HepG2 (cell line): ENCODE measurements around the gene STAT1. TPM values are rescaled to one million over a fixed set of nuclear protein-coding genes. Genes with fewer than 3 reads are reported as not detected.

Experiments used
- ATAD3A ChIP-seq: sonication (generic); formaldehyde crosslinking; IDR thresholded peaks from 2 replicates; pipeline ENCODE4 v1.4.0; 2020; ENCODE audit warnings: missing genetic modification reagents
- DRAP1 ChIP-seq: IDR thresholded peaks from 2 replicates; pipeline ENCODE4 v1.6.1; 2016; ENCODE audit warnings: missing genetic modification reagents, missing compliant biosample characterization
- EZH2 ChIP-seq: conservative IDR thresholded peaks from 2 replicates; pipeline ENCODE4 v1.6.1; 2012; ENCODE audit warnings: mild to moderate bottlenecking, low read depth, low read length, moderate library complexity
- GFI1 ChIP-seq: sonication (generic); formaldehyde crosslinking; IDR thresholded peaks from 2 replicates; pipeline ENCODE4 v1.5.0; 2020; ENCODE audit warnings: missing genetic modification reagents, mild to moderate bottlenecking, borderline replicate concordance
- IRF9 ChIP-seq: sonication (generic); formaldehyde crosslinking; IDR thresholded peaks from 2 replicates; pipeline ENCODE4 v1.8.0; 2022; ENCODE audit warnings: missing genetic modification reagents, mild to moderate bottlenecking, borderline replicate concordance
- LRRFIP1 ChIP-seq: sonication (generic); formaldehyde crosslinking; conservative IDR thresholded peaks from 2 replicates; pipeline ENCODE4 v1.4.0; 2020; ENCODE audit warnings: missing genetic modification reagents
- MAZ ChIP-seq, 2 experiments: sonication (generic) in 1 of 2; formaldehyde crosslinking in 1 of 2; IDR thresholded peaks; 2 replicates each; pipeline versions ENCODE4 v1.5.0 to v1.6.1; 2012 to 2020; ENCODE audit warnings: low read depth in 2 of 2, mild to moderate bottlenecking in 2 of 2, borderline replicate concordance in 1 of 2, improper control_type of control experiment in 1 of 2, low read length in 1 of 2, missing genetic modification reagents in 1 of 2, moderate library complexity in 1 of 2
- MEIS2 ChIP-seq: sonication (generic); formaldehyde crosslinking; IDR thresholded peaks from 2 replicates; pipeline ENCODE4 v1.9.0; 2021; ENCODE audit warnings: mild to moderate bottlenecking, missing genetic modification reagents
- MTERF4 ChIP-seq: sonication (generic); formaldehyde crosslinking; IDR thresholded peaks from 2 replicates; pipeline ENCODE4 v1.8.0; 2023; ENCODE audit warnings: mild to moderate bottlenecking, missing genetic modification reagents
- NFRKB ChIP-seq: fragments of 450-650 bp; IDR thresholded peaks from 2 replicates; pipeline ENCODE4 v1.6.1; 2017
- PTBP1 ChIP-seq: fragments of 200-400 bp; formaldehyde crosslinking; IDR thresholded peaks from 2 replicates; pipeline ENCODE4 v1.6.1; 2018; ENCODE audit warnings: low read length, low read depth; ENCODE audit not compliant: poor library complexity, severe bottlenecking
- RAD21 ChIP-seq: fragments of 450-650 bp; formaldehyde crosslinking; IDR thresholded peaks from 2 replicates; pipeline ENCODE4 v1.5.0; 2020; ENCODE audit warnings: mild to moderate bottlenecking
- RCOR2 ChIP-seq: IDR thresholded peaks from 2 replicates; pipeline ENCODE4 v1.6.1; 2016; ENCODE audit warnings: missing biosample characterization, missing genetic modification reagents
- SOX6 ChIP-seq, 2 experiments: fragments of 450-650 bp in 1 of 2; sonication (generic) in 1 of 2; formaldehyde crosslinking in 1 of 2; IDR thresholded peaks; 2 replicates each; pipeline versions ENCODE4 v1.4.0 to v1.6.1; 2017 to 2020; ENCODE audit warnings: antibody characterized with exemption in 1 of 2, mild to moderate bottlenecking in 1 of 2, missing genetic modification reagents in 1 of 2
- TFDP1 ChIP-seq: IDR thresholded peaks from 2 replicates; pipeline ENCODE4 v1.6.1; 2016; ENCODE audit warnings: missing compliant biosample characterization, missing genetic modification reagents, borderline replicate concordance
- ZFX ChIP-seq: sonication (generic); formaldehyde crosslinking; IDR thresholded peaks from 2 replicates; pipeline ENCODE4 v1.4.0; 2020; ENCODE audit warnings: mild to moderate bottlenecking, low read depth, missing genetic modification reagents, moderate library complexity
- ZFY ChIP-seq: sonication (generic); formaldehyde crosslinking; IDR thresholded peaks from 2 replicates; pipeline ENCODE4 v1.4.0; 2020; ENCODE audit warnings: missing genetic modification reagents
- ZNF235 ChIP-seq: sonication (generic); formaldehyde crosslinking; IDR thresholded peaks from 2 replicates; pipeline ENCODE4 v1.8.1; 2023; ENCODE audit warnings: mild to moderate bottlenecking, missing genetic modification reagents, borderline replicate concordance
- ZNF33B ChIP-seq: sonication (generic); formaldehyde crosslinking; IDR thresholded peaks from 2 replicates; pipeline ENCODE4 v1.5.1; 2020; ENCODE audit warnings: mild to moderate bottlenecking, missing genetic modification reagents
- ZNF550 ChIP-seq: sonication (generic); formaldehyde crosslinking; IDR thresholded peaks from 2 replicates; pipeline ENCODE4 v1.4.0; 2020; ENCODE audit warnings: mild to moderate bottlenecking, missing genetic modification reagents, borderline replicate concordance
- ZNF572 ChIP-seq: sonication (generic); formaldehyde crosslinking; IDR thresholded peaks from 2 replicates; pipeline ENCODE4 v1.5.1; 2020; ENCODE audit warnings: mild to moderate bottlenecking, missing genetic modification reagents
- ZNF607 ChIP-seq: sonication (generic); formaldehyde crosslinking; IDR thresholded peaks from 2 replicates; pipeline ENCODE4 v1.5.1; 2020; ENCODE audit warnings: missing genetic modification reagents, mild to moderate bottlenecking, borderline replicate concordance
- ZNF629 ChIP-seq: sonication (generic); formaldehyde crosslinking; conservative IDR thresholded peaks from 2 replicates; pipeline ENCODE4 v1.5.0; 2020; ENCODE audit warnings: missing genetic modification reagents
- ZNF788 ChIP-seq: sonication (generic); formaldehyde crosslinking; IDR thresholded peaks from 2 replicates; pipeline ENCODE4 v1.5.0; 2020; ENCODE audit warnings: mild to moderate bottlenecking, missing genetic modification reagents, borderline replicate concordance
- polyA plus RNA-seq, 8 experiments: library from polyadenylated mRNA; depleted of rRNA in 3 of 8; stranded (reverse) in 7 of 8; unstranded in 1 of 8; fragments of >200 nt; fragmentation: Illumina TruSeq in 4 of 8; extraction: Trizol in 4 of 8; gene quantifications; 2 replicates each; pipeline versions ENCODE4 v1.2.1 to v1.2.3, GENCODE V29; 2011 to 2016; ENCODE audit warnings: low read depth in 4 of 8, missing spikeins in 1 of 8, mixed read lengths in 1 of 8; ENCODE audit not compliant: insufficient read depth in 1 of 8
- total RNA-seq, 5 experiments: library from RNA; depleted of rRNA; stranded (reverse); fragments of >200 nt; fragmentation: Illumina TruSeq; extraction: Trizol; gene quantifications; 2 replicates each; pipeline ENCODE4 v1.2.3, GENCODE V29; 2016; ENCODE audit warnings: low read depth in 1 of 5

STAT1 gene
- total and polyA plus RNA-seq, 2 of the 13 experiments (the other 11 are each of a cell fraction or from before 2014, with no cell fraction given): 21.8 to 59.6 TPM

GRCh38 chr2:191020742-191021381 lies 6.9 kb upstream of the STAT1 start (continued):
- TF ChIP-seq MTERF4 (CRISPR knock-in tag) (no peak), ATAD3A (CRISPR knock-in tag) (no peak), ZNF572 (peak; percentile 79; the same call in 1 of the 2 replicates), ZNF788 (no peak), MAZ (IDR thresholded peaks at IDR 0.05; ENCODE audit: borderline replicate concordance, low read depth, low read length) (no peak), MAZ (CRISPR knock-in tag; IDR thresholded peaks at IDR 0.05; ENCODE audit: low read depth) (no peak; the same call in 1 of the 2 replicates), ZFY (peak; percentile 61; the same call in 1 of the 2 replicates), LRRFIP1 (CRISPR knock-in tag) (no peak), GFI1 (CRISPR knock-in tag) (no peak), SOX6 (IDR thresholded peaks at IDR 0.05) (no peak), SOX6 (CRISPR knock-in tag; IDR thresholded peaks at IDR 0.05) (no peak), ZNF235 (no peak), MEIS2 (no peak), ZNF33B (CRISPR knock-in tag) (no peak), ZNF550 (CRISPR knock-in tag) (0 out of 2 replicates have a peak, but pooled peaks have one; percentile 5), ZFX (CRISPR knock-in tag) (peak; percentile 73), TFDP1 (CRISPR knock-in tag) (no peak), PTBP1 (no peak), DRAP1 (CRISPR knock-in tag) (0 out of 2 replicates have a peak, but pooled peaks have one; percentile 7), IRF9 (CRISPR knock-in tag) (no peak), ZNF629 (CRISPR knock-in tag) (no peak), NFRKB (peak; percentile 53; the same call in 1 of the 2 replicates), EZH2 (no peak), RCOR2 (no peak), ZNF607 (CRISPR knock-in tag) (0 out of 2 replicates have a peak, but pooled peaks have one; percentile 3), RAD21 (CRISPR knock-in tag) (no peak)
